H9 (cell line): ENCODE data around the gene SELL. TPM values are rescaled to one million over a fixed set of nuclear protein-coding genes. Genes with fewer than 3 reads are reported as not detected.

ENCODE experiments used
- DNase-seq: peaks from one replicate; pipeline ENCODE4 v3.0.0-alpha.2; 2017
- H2AFZ ChIP-seq: one replicate; pipeline ENCODE4 v1.6.1; 2013; ENCODE audit warnings: mild to moderate bottlenecking, low read length, control low read depth, moderate library complexity
- H2AK5ac ChIP-seq: 2 replicates; pipeline ENCODE4 v1.6.1; 2013; ENCODE audit warnings: low read length, control low read depth, mixed read lengths; ENCODE audit not compliant: insufficient read length
- H2BK120ac ChIP-seq: one replicate; pipeline ENCODE4 v1.6.1; 2013; ENCODE audit warnings: low read depth, mild to moderate bottlenecking, low read length, control low read depth, inconsistent platforms; ENCODE audit not compliant: poor library complexity, severe bottlenecking
- H2BK12ac ChIP-seq: 2 replicates; pipeline ENCODE4 v1.6.1; 2013; ENCODE audit warnings: low read length, control low read depth, mixed read lengths, low read depth; ENCODE audit not compliant: insufficient read length
- H2BK15ac ChIP-seq: 2 replicates; pipeline ENCODE4 v1.6.1; 2013; ENCODE audit warnings: low read depth, low read length, control low read depth
- H2BK20ac ChIP-seq: one replicate; pipeline ENCODE4 v1.6.1; 2013; ENCODE audit warnings: low read depth, mild to moderate bottlenecking, low read length, control low read depth, inconsistent platforms; ENCODE audit not compliant: poor library complexity, severe bottlenecking
- H2BK5ac ChIP-seq: 2 replicates; pipeline ENCODE4 v1.6.1; 2013; ENCODE audit warnings: low read length, control low read depth, mixed read lengths; ENCODE audit not compliant: insufficient read length
- H3K14ac ChIP-seq: 2 replicates; pipeline ENCODE4 v1.6.1; 2013; ENCODE audit warnings: low read length, control low read depth; ENCODE audit not compliant: insufficient read depth
- H3K18ac ChIP-seq: 2 replicates; pipeline ENCODE4 v1.6.1; 2013; ENCODE audit warnings: low read depth, mild to moderate bottlenecking, mixed read lengths, low read length, control low read depth; ENCODE audit not compliant: insufficient read length
- H3K23ac ChIP-seq: 2 replicates; pipeline ENCODE4 v1.6.1; 2013; ENCODE audit warnings: low read length, control low read depth, mixed read lengths, low read depth; ENCODE audit not compliant: insufficient read length
- H3K23me2 ChIP-seq: 2 replicates; pipeline ENCODE4 v1.6.1; 2013; ENCODE audit warnings: low read depth, mild to moderate bottlenecking, mixed read lengths, low read length, control low read depth; ENCODE audit not compliant: insufficient read length, poor library complexity, severe bottlenecking
- H3K27ac ChIP-seq: 2 replicates; pipeline ENCODE4 v1.5.1; 2013; ENCODE audit warnings: low read length, control low read depth, mixed read lengths, low read depth; ENCODE audit not compliant: insufficient read length
- H3K27me3 ChIP-seq: 2 replicates; pipeline ENCODE4 v1.6.1; 2013; ENCODE audit warnings: low read length, control low read depth, inconsistent platforms; ENCODE audit not compliant: insufficient read depth
- H3K4ac ChIP-seq: 2 replicates; pipeline ENCODE4 v1.6.1; 2013; ENCODE audit warnings: low read depth, mild to moderate bottlenecking, control low read depth, inconsistent platforms, low read length, moderate library complexity
- H3K4me1 ChIP-seq: 2 replicates; pipeline ENCODE4 v1.6.1; 2013; ENCODE audit warnings: low read length, control low read depth, inconsistent platforms; ENCODE audit not compliant: insufficient read depth
- H3K4me2 ChIP-seq: 2 replicates; pipeline ENCODE4 v1.6.1; 2013; ENCODE audit warnings: low read length, control low read depth, mixed read lengths; ENCODE audit not compliant: insufficient read length, insufficient read depth
- H3K56ac ChIP-seq: 2 replicates; pipeline ENCODE4 v1.6.1; 2013; ENCODE audit warnings: low read depth, mild to moderate bottlenecking, mixed read lengths, low read length, control low read depth; ENCODE audit not compliant: insufficient read length
- H3K79me1 ChIP-seq: 2 replicates; pipeline ENCODE4 v1.6.1; 2013; ENCODE audit warnings: low read depth, mild to moderate bottlenecking, moderate library complexity, low read length, control low read depth, inconsistent platforms; ENCODE audit not compliant: insufficient read depth, poor library complexity, severe bottlenecking
- H3K79me2 ChIP-seq: 2 replicates; pipeline ENCODE4 v1.6.1; 2013; ENCODE audit warnings: low read length, control low read depth, inconsistent platforms; ENCODE audit not compliant: insufficient read depth
- H3K9ac ChIP-seq: 2 replicates; pipeline ENCODE4 v1.6.1; 2013; ENCODE audit warnings: low read length, control low read depth, mixed read lengths; ENCODE audit not compliant: insufficient read length; ENCODE audit errors: extremely low read depth
- H3K9me3 ChIP-seq: one replicate; pipeline ENCODE4 v1.6.1; 2013; ENCODE audit warnings: low read depth, low read length, inconsistent platforms; ENCODE audit not compliant: control insufficient read depth
- H3T11ph ChIP-seq: one replicate; pipeline ENCODE4 v1.6.1; 2013; ENCODE audit warnings: mild to moderate bottlenecking, low read length, control low read depth, inconsistent platforms
- H4K20me1 ChIP-seq: one replicate; pipeline ENCODE4 v1.6.1; 2013; ENCODE audit not compliant: control insufficient read depth, insufficient read length, insufficient read depth
- H4K5ac ChIP-seq: 2 replicates; pipeline ENCODE4 v1.6.1; 2013; ENCODE audit warnings: low read depth, mild to moderate bottlenecking, mixed read lengths, low read length, control low read depth; ENCODE audit not compliant: insufficient read length
- H4K8ac ChIP-seq: replicated peaks from 2 replicates; pipeline ENCODE4 v1.6.1; 2013; ENCODE audit warnings: low read length, control low read depth, mixed read lengths, low read depth; ENCODE audit not compliant: insufficient read length
- H4K91ac ChIP-seq: 2 replicates; pipeline ENCODE4 v1.6.1; 2013; ENCODE audit warnings: low read depth, mild to moderate bottlenecking, moderate library complexity, mixed read lengths, low read length, control low read depth; ENCODE audit not compliant: insufficient read length
- H3K27ac Mint-ChIP-seq, 3 experiments: 2 replicates in 2 of 3; 3 replicates in 1 of 3; pipeline ENCODE4 v1.8.0; 2020 to 2021; ENCODE audit warnings: mixed read lengths in 3 of 3, mild to moderate bottlenecking in 1 of 3, moderate library complexity in 1 of 3
- H3K27me3 Mint-ChIP-seq: 2 replicates; pipeline ENCODE4 v1.8.0; 2021; ENCODE audit warnings: low read depth, mild to moderate bottlenecking, moderate library complexity, mixed read lengths
- H3K36me3 Mint-ChIP-seq, 3 experiments: 2 replicates in 2 of 3; 3 replicates in 1 of 3; pipeline ENCODE4 v1.8.0; 2020 to 2021; ENCODE audit warnings: low read depth in 3 of 3, mixed read lengths in 3 of 3; ENCODE audit not compliant: insufficient read depth in 1 of 3
- H3K4me1 Mint-ChIP-seq, 2 experiments: 2 replicates each; pipeline ENCODE4 v1.8.0; 2020; ENCODE audit warnings: mixed read lengths in 2 of 2
- H3K4me3 Mint-ChIP-seq, 2 experiments: 2 replicates in 1 of 2; 3 replicates in 1 of 2; pipeline ENCODE4 v1.8.0; 2020 to 2021; ENCODE audit warnings: mild to moderate bottlenecking in 2 of 2, mixed read lengths in 2 of 2, moderate library complexity in 1 of 2
- H3K9me3 Mint-ChIP-seq, 2 experiments: 2 replicates in 1 of 2; 3 replicates in 1 of 2; pipeline ENCODE4 v1.8.0; 2020; ENCODE audit warnings: mild to moderate bottlenecking in 2 of 2, mixed read lengths in 2 of 2, moderate library complexity in 1 of 2
- WGBS: extraction: QIAGEN DNeasy Blood & Tissue Kit; methylation state at CpG from one replicate; pipeline ENCODE4 v1.1.7; 2013; ENCODE audit warnings: missing lambda C conversion rate, low lambda C conversion rate, mixed read lengths; ENCODE audit not compliant: insufficient read length; ENCODE audit errors: extremely low coverage; 5-methylcytosine and 5-hydroxymethylcytosine counted together
- total RNA-seq: library from RNA; stranded (reverse); gene quantifications from 2 replicates; pipeline ENCODE4 v1.2.1, GENCODE V29; 2021
- TF ChIP-seq, protein P1 (sequence below): fragments of 200-600 bp; sonication (generic); conservative IDR thresholded peaks from 3 replicates; pipeline ENCODE4 v1.8.0; 2021; ENCODE audit warnings: antibody characterized with exemption, mild to moderate bottlenecking

The SELL gene
- total RNA-seq, 1 experiment from 2014 or later = not detected

DNA sequence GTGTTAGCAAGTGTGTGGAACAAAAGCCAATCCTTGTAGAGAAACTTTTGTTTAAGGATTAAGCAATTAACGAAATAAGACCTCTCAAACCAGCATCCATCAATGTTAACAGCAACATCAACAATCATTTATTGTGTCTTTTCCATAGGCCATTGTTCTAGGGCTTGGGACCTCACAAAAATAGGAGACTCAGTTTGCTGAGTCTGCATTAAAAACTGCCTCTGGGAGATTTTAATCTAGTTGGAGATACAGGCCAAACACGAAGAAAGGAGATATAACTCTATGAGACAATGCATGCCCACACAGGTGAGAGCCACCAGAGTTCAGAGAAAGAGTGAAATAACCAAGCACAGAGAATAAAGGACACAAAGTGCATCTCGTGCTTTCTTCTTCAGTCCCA lies 67.1 kb downstream of the SELL start:
- no peak overlapping the region for H3T11ph ChIP-seq
- no peak overlapping the region for H3K4me3 Mint-ChIP-seq
- no peak overlapping the region for H2AFZ ChIP-seq
- no peaks in the 10 kb centered on the region for H3K27me3 ChIP-seq
- H4K8ac ChIP-seq = no peak overlapping the region
- no peaks in the 10 kb centered on the region for H3K9me3 Mint-ChIP-seq
- TF ChIP-seq, protein P1, sequence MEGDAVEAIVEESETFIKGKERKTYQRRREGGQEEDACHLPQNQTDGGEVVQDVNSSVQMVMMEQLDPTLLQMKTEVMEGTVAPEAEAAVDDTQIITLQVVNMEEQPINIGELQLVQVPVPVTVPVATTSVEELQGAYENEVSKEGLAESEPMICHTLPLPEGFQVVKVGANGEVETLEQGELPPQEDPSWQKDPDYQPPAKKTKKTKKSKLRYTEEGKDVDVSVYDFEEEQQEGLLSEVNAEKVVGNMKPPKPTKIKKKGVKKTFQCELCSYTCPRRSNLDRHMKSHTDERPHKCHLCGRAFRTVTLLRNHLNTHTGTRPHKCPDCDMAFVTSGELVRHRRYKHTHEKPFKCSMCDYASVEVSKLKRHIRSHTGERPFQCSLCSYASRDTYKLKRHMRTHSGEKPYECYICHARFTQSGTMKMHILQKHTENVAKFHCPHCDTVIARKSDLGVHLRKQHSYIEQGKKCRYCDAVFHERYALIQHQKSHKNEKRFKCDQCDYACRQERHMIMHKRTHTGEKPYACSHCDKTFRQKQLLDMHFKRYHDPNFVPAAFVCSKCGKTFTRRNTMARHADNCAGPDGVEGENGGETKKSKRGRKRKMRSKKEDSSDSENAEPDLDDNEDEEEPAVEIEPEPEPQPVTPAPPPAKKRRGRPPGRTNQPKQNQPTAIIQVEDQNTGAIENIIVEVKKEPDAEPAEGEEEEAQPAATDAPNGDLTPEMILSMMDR = no peak
- H3K27me3 Mint-ChIP-seq = no peaks in the 10 kb centered on the region; the same call in none of the 2 replicates
- no peak overlapping the region for H3K56ac ChIP-seq
- H3K27ac Mint-ChIP-seq = no peak overlapping the region; a peak in 1 of 7 replicates
- H3K4me1 Mint-ChIP-seq = peaks cover 5 to 10% of the 10 kb centered on the region in 2 experiments; a peak in 3 of 4 replicates
- no peak overlapping the region for H3K14ac ChIP-seq
- H2BK120ac ChIP-seq = no peak overlapping the region
- H3K23ac ChIP-seq = no peak overlapping the region
- no peak overlapping the region for H2BK12ac ChIP-seq
- no peak overlapping the region for H2BK5ac ChIP-seq
- no peak overlapping the region for H3K4ac ChIP-seq
- H3K9me3 ChIP-seq = no peaks in the 10 kb centered on the region
- H3K4me2 ChIP-seq = no peak overlapping the region
- no peak overlapping the region for H2BK15ac ChIP-seq
- H3K27ac ChIP-seq = no peak overlapping the region
- no peaks in the 10 kb centered on the region for H3K79me2 ChIP-seq
- DNase-seq = no peak
- no peaks in the 10 kb centered on the region for H3K4me1 ChIP-seq
- H3K9ac ChIP-seq = no peak overlapping the region
- no peak overlapping the region for H2AK5ac ChIP-seq
- no peaks in the 10 kb centered on the region for H3K79me1 ChIP-seq
- no peaks in the 10 kb centered on the region for H4K20me1 ChIP-seq
- no peak overlapping the region for H4K5ac ChIP-seq
- H3K18ac ChIP-seq = no peak overlapping the region
- no peaks in the 10 kb centered on the region for H3K23me2 ChIP-seq
- H2BK20ac ChIP-seq = no peak overlapping the region
- H4K91ac ChIP-seq = no peak overlapping the region
- WGBS = no CpG with 5 or more reads among the region's 3 CpGs
- no peaks in the 10 kb centered on the region for H3K36me3 Mint-ChIP-seq

Other genes with a start within 250 kb of the SELL start
- gene SLC19A2, start 225.7 kb downstream of the SELL start, total RNA-seq = 12.4 and 12.8 TPM in 2 replicates
- 0.04 TPM in 2 replicates for gene F5, start 125.1 kb downstream of the SELL start, total RNA-seq
- gene SELP, start 81.5 kb downstream of the SELL start, total RNA-seq = not detected in 2 replicates
- not detected in 2 replicates for gene SELE, start 22.5 kb upstream of the SELL start, total RNA-seq
- gene METTL18, start 83.3 kb upstream of the SELL start, total RNA-seq = 8.0 and 8.7 TPM in 2 replicates
- 3.6 and 3.9 TPM in 2 replicates for gene SCYL3, start 182.3 kb upstream of the SELL start, total RNA-seq